Mononuclear cell (primary cell): ENCODE results near the gene WDR64. TPM values are rescaled to one million over a fixed set of nuclear protein-coding genes. Genes with fewer than 3 reads are reported as not detected.
"Not testable (repeated sequence)": the region's sequence is repeated elsewhere in the genome, so short reads cannot be mapped to it uniquely, and the experiment has no call there.

ENCODE experiments used
- H3K27me3 ChIP-seq: 2 replicates; pipeline ENCODE4 v1.6.0; 2011; ENCODE audit warnings: low read length, control low read depth; ENCODE audit not compliant: insufficient read depth
- H3K4me1 ChIP-seq: 2 replicates; pipeline ENCODE4 v1.5.1; 2011; ENCODE audit warnings: mild to moderate bottlenecking, low read length, control low read depth; ENCODE audit not compliant: insufficient read depth
- H3K4me3 ChIP-seq: 2 replicates; pipeline ENCODE4 v1.5.1; 2011; ENCODE audit warnings: mild to moderate bottlenecking, low read length, moderate library complexity
- H3K9me3 ChIP-seq: 2 replicates; pipeline ENCODE4 v1.5.1; 2011; ENCODE audit warnings: low read depth, mild to moderate bottlenecking, control low read depth, low read length
- total RNA-seq: library from RNA; depleted of rRNA; stranded (reverse); fragments of >200 nt; gene quantifications from one replicate; pipeline ENCODE4 v1.2.3, GENCODE V29; 2012

Gene WDR64
- total RNA-seq, 1 donor = 0.10 TPM

DNA sequence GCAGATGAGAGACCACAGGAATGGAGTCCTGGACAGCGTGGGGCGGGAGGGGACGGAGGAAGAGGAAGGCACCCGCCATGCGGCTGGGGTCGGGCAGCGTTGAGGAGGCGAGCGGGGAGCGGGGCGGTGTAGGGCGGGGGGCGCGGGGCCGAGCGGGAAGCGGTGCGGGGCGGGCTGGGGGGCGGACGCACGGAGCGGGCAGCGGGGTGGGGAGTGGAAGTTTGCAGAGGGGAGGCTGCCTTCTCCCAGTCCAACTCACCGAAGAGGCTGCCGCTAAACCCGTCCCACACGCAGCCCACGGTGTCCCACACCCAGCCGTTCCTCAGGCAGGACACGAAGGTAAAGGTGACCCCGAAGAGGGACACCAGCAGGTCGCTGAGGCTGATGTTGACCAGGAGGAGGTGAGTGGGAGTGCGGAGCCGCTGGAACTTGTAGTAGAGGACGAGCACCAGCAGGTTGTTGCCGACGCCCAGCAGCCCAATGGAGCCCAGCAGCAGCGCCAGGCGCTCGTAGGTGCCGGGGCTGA is 12.4 kb upstream of the WDR64 start:
- Histone ChIP-seq H3K4me1 (peaks cover 35% of the 10 kb centered on the region), H3K9me3 (no peaks in the 10 kb centered on the region), H3K27me3 (no peaks in the 10 kb centered on the region), H3K4me3 (peak overlapping the region; percentile 80)

DNA sequence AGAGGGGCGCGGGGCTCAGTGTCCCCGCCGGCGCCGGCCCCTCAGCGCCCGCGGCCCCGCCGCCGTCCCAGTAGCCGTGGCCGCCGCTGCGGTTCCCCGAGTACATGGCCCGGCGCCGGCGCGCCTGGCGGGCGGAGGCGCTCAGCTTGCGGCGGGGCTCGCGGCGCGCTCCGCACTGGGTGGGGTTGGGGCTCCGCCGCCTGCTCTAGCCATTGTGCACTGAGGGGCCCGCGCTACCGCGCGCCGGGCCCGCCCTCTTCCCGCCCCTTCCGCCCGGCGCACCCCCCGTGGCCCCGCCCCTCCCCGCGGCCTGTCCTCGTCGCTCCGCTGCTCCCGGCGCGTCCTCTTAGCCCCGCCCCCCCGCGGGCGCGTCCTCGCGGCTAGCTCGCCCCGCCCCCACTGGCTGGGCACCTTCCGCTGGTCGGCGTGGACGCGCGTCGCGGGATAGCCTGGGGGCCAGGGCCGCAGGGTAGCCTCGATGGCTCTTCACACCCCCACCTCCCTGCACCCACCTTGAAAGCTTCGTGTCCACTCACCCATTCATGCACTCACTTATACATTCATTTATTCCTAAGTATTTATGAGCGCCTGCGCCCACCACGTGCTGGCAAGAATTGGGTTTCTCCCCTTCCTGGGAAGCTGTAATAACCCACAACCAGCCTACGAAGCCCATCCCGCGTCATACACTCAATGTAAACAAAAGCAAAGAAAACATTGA is 11.8 kb upstream of the WDR64 start, which contains the start of the genes CHML and OPN3:
TSS of gene CHML (minus strand) at position 221 of the 718 bp plus-strand sequence. CDS start 4,603 bp downstream, outside the sequence.
TSS of gene OPN3 (minus strand) at position 221 of the 718 bp plus-strand sequence. CDS start at position 106, 115 bp downstream.
- Histone ChIP-seq H3K4me1 (peaks cover 35% of the 10 kb centered on the region), H3K27me3 (no peaks in the 10 kb centered on the region), H3K9me3 (no peaks in the 10 kb centered on the region), H3K4me3 (peak within 1 kb of the TSS; percentile 80)

DNA sequence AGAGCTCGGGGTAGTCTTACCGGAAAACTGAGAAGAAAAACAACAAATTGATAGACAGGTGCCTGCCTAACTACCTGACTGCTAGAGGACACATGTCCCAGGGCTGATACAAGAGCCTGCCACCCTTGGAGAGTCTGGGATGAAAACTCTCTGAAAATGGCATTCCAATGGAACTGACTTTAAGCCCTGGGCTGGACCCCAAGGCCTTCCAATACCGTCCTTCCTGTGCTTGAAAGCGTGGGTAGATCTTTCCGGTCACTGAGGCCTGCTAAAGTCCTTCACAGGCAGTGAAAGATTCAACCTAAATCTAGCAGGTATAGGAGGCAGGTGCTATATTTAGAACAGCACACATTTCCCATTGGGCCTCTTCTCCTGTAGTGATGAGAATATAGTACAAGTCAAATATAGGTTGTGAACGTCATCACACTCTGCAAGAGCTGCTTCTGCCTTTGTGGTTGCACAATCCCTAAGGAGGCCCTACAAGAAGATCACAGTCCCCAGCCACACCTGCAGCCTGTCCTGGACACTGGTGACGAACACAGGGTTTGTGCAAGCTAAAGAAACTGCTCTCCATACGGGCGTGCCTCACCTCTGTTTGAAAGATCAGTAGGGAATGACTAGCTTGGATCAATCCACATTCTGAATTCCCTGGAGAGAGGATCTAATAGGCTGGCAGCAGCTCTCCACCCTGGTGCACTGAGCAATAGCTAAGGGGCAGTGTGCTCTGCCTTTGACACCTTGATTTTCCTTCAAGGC is 11.0 kb upstream of the WDR64 start:
- Histone ChIP-seq H3K4me3 (peak overlapping the region; percentile 38), H3K9me3 (no peaks in the 10 kb centered on the region), H3K4me1 (peaks cover 35% of the 10 kb centered on the region), H3K27me3 (no peaks in the 10 kb centered on the region)

DNA sequence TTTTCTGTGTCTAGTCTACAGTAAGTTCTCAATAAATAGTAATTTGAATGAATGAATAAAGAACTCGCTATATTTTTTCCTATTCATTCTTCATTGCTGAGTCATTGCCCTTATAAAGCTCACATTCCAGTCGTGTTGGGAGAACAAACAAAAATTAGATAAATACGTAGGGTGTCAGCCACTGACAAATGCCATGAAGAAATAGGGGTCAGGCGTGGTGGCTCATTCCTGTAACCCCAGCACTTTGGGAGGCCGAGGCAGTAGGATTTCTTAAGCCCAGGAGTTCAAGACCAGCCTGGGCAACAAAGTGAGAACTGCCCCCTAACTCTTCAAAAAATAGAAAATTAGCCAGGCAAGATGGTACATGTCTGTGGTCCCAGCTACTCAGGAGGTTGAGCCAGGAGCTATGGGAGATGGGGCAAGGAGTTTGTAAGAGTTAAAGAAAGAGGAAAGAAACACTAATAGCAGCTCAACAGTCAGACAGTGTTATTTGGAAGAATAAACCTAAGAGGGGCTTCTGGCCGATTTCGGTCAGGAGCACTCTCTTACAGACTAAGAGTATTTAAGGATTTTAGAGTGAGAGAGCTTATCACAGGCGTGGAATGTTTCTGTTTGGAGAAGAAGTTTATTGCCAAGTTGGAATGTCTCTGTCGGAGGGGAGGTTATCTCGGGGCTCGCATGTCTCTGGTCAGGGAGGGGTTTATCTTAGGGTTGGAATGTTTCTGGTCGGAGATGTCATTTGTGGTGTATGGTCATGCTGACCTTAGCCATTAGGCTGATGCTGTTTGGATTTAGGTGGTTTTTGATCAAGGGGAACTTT is 10.1 kb upstream of the WDR64 start:
- H3K4me3 ChIP-seq = no peak overlapping the region
- no peaks in the 10 kb centered on the region for H3K27me3 ChIP-seq
- peaks cover 32% of the 10 kb centered on the region for H3K4me1 ChIP-seq
- H3K9me3 ChIP-seq = no peaks in the 10 kb centered on the region

DNA sequence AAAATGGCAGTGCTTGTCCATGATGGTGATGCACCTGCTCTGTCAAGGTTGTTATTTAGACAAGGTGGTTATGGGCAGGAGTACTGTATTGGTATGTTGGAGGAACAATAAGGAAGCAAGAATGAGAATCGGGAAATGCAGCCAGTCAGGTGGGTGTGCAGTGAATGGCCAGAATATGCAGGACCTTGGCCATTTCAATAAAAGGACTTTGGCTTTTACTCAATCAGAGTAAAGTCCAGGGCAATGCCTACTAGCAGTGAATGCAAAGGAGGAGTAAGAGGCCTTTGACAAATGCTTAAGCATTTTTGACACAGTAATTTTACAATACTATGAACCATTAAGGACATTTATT is 9.5 kb upstream of the WDR64 start:
- no peaks in the 10 kb centered on the region for H3K9me3 ChIP-seq
- H3K4me3 ChIP-seq = no peak overlapping the region
- H3K27me3 ChIP-seq = no peaks in the 10 kb centered on the region
- peaks cover 26% of the 10 kb centered on the region for H3K4me1 ChIP-seq

DNA sequence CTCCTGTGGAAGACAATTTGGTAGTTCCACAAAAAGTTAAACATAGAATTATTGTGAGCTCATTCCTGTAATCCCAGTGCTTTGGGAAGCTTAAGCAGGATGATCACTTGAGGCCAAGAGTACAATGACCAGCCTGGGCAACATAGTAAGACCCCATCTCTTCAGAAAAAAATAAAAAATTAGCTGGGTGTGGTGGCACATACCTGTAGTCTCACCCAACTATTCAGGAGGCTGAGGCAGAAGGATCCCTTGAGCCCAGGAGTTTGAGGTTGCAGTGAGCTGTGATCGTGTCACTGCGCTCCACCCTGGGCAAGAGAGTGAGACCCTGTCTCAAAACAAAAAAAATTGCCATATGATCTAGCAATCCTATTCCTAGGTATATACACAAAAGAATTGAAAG is 7.8 kb upstream of the WDR64 start:
- H3K4me3 ChIP-seq = no peak overlapping the region
- no peaks in the 10 kb centered on the region for H3K9me3 ChIP-seq
- H3K4me1 ChIP-seq = peaks cover 10% of the 10 kb centered on the region
- H3K27me3 ChIP-seq = no peaks in the 10 kb centered on the region

DNA sequence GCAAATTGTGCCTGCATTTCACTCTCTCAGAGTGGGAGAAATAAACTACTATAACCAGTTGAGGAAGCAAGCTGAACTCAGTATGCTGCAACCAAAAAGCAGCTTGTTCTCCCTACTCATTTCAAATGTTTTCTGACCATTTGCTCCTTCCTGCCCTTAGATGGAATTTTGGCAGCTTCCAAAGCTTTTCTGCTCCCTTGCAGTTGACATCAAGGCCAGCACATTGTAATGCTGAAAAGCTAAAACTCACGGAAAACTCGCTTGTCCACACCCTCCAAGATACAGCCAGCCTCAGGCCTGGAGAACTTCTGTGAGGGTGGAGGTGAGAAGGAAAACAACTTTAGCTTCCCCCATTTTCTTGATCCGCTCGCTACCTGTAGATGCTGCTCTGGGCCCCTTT is 6.9 kb upstream of the WDR64 start:
- Histone ChIP-seq H3K9me3 (no peaks in the 10 kb centered on the region), H3K4me1 (peaks cover 9% of the 10 kb centered on the region), H3K4me3 (no peak overlapping the region), H3K27me3 (no peaks in the 10 kb centered on the region)

DNA sequence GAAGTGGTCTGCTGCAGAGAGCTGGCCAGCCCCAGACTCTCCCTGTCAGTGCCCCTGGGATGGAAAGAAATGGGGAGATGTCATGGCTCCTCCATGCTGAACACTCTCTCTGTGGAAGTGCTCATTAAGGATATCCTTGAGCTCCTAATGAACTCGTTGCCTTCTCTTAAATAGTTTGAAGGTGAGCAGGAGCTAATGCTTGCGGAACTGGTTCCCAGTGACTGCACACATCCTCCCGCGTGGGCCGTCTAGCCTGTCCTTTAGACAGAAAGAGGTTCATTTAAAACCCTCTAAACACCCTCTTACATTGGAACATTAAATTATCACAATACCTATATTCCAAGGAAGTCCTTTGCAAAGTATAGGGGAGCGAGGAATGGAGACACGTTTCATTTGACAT is 5.9 kb upstream of the WDR64 start:
- no peak overlapping the region for H3K4me3 ChIP-seq
- peaks cover 1% of the 10 kb centered on the region for H3K4me1 ChIP-seq
- H3K9me3 ChIP-seq = no peaks in the 10 kb centered on the region
- H3K27me3 ChIP-seq = no peaks in the 10 kb centered on the region

DNA sequence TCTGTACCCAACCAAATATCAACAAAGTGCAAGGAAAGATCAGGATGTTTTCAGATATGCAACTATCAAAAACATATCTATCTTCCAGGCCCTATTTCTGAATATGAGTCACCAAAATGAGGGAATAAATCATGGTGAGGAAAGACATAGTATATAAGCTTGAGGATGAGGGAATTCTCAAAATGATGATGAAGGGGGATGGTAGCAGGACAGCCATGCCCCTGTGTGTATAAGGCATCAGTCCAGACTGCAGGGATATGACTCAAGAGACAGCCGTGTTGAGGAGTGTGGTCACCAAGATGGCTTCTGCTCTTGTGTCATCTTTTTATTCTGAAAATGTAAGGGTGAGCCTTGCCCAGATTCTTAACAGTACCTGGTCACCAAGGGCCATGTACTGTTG is 4.4 kb upstream of the WDR64 start:
- H3K4me3 ChIP-seq = no peak overlapping the region
- no peaks in the 10 kb centered on the region for H3K4me1 ChIP-seq
- H3K27me3 ChIP-seq = no peaks in the 10 kb centered on the region
- H3K9me3 ChIP-seq = no peaks in the 10 kb centered on the region

DNA sequence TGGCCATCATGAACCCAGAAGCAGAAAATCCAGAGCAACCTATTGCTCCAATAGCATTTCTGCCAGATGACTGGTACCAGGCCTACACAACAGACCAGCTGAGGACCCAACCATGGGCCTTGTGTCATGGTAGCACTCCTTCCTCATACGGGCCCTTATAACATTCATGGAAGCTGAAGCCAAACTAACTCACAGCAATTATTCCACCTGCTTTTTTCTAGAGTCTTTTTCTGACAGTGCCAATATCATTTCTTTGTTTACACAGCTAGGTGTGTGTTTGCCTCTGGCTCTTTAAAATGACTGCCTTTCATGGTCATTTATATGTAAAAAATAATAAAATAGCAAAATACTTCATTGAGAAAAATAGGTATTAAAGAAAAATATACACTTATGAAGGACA is 3.9 kb upstream of the WDR64 start:
- Histone ChIP-seq H3K4me3 (no peak overlapping the region), H3K9me3 (no peaks in the 10 kb centered on the region), H3K4me1 (no peaks in the 10 kb centered on the region), H3K27me3 (peaks cover 3% of the 10 kb centered on the region)

DNA sequence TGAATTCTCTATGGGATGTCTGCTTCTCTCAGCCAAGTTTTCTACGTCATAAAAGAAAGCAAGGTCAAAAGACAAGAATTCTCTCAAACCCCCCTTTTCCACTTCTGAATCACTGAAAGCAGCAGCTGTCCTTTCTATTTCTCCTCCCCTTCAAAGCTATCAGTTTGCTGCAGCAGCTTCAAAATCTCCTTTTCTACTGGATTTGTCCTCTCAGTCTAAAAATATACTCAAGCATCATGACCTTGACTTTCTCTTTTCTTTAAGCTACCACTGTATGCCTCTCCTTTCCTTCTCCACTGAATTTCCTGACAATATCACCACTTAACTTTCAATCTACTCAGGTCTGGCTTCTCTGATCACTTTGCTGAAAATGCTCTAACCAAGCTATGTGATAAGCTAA is 1.9 kb downstream of the WDR64 start:
- peaks cover 3% of the 10 kb centered on the region for H3K27me3 ChIP-seq
- H3K9me3 ChIP-seq = no peaks in the 10 kb centered on the region
- H3K4me1 ChIP-seq = no peaks in the 10 kb centered on the region
- H3K4me3 ChIP-seq = no peak overlapping the region

DNA sequence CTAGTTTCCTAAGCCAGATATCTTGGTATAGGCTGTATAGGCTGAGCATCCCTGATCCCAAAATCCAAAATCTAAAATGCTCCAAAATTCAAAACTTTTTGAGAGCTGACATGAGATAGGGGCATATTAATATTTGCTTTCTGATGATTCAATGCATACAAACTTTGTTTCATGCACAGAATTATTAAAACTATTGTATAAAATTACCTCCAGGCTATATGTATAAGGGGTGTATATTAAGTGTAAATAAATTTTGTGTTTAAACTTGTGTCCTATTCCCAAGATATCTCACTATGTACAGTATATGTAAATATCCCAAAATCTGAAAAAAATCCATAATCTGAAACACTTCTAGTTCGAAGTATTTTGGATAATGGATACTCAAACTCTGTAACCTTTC is 2.6 kb downstream of the WDR64 start:
- Histone ChIP-seq H3K9me3 (no peaks in the 10 kb centered on the region), H3K4me3 (no peak overlapping the region), H3K4me1 (no peaks in the 10 kb centered on the region), H3K27me3 (peaks cover 3% of the 10 kb centered on the region)

DNA sequence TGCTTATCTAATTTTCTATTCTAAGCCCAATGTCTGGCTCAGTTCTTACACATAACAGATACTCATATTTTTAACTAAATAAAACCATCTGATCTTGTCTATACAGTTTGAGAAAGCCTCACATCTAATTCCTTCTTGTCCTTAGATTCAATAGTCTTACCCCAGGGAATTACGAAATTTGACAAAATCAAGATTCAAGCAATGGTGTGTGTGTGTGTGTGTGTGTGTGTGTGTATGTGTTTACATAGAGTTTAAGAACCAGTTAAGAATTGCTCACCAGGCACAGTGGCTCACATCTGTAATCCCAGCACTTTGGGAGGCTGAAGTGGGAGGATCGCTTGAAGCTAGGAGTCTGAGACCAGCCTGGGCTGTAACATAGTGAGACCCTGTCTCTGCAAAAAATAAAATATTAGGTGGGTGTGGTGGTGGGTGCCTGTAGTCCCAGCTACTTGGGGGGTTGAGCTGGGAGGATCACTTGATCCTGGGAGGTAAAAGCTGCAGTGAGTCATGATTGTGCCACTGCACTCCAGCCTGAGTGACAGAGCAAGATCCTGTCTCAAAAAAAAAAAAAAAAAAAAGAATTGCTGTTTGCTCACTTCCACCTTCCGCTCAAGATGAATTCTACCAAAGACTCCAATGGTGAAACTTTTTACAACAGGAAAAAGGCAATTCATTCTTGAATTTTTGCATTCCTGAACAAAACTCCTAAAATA is 6.2 kb downstream of the WDR64 start:
- Histone ChIP-seq H3K27me3 (no peaks in the 10 kb centered on the region), H3K4me3 (no peak overlapping the region), H3K4me1 (no peaks in the 10 kb centered on the region), H3K9me3 (no peaks in the 10 kb centered on the region)

DNA sequence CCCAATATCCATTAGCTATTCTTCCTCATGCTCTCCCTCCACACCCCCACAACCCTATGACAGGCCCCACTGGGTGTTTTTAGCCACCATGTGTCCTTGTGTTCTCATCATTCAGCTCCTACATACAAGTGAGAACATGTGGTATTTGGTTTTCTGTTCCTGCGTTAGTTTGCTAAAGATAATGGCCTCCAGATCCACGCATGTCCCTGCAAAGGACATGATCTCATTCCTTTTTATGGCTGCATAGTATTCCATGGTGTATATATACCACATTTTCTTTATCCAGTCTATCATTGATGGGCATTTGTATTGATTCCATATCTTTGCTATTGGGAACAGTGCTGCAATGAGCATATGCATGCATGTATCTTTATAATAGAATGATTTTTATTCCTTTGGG is 6.9 kb downstream of the WDR64 start:
- H3K27me3 ChIP-seq, H3K4me1 ChIP-seq, H3K4me3 ChIP-seq, H3K9me3 ChIP-seq: not testable (repeated sequence)
